Measurements from ENCODE around the gene SERPINA9.

GRCh38 chr14:94515856-94516255 is 39.9 kb upstream of the SERPINA9 start:
- TF ChIP-seq CTCF (optimal IDR thresholded peaks at IDR 0.05 in 1 of 3, IDR thresholded peaks at IDR 0.05 in 1 of 3, conservative IDR thresholded peaks at IDR 0.05 in 1 of 3; ENCODE audit: extremely low read depth in 1 of 3, insufficient read depth in 2 of 3, low read length in 3 of 3) (no peak), EZH2 (IDR thresholded peaks at IDR 0.05; ENCODE audit: low read length) (no peak)
